Activated CD8-positive, alpha-beta memory T cell treated with anti-CD3 and anti-CD28 coated beads for 4 hours (primary cell): ENCODE measurements around the gene PCDH10.
"Not testable (repeated sequence)": the region's sequence is repeated elsewhere in the genome, so short reads cannot be mapped to it uniquely, and the experiment has no call there.

Experiments used
- DNase-seq, 2 donors: peaks; one replicate each; pipeline ENCODE4 v3.0.0-alpha.2; 2020; ENCODE audit warnings: low read depth in 2 of 2

The PCDH10 gene

DNA sequence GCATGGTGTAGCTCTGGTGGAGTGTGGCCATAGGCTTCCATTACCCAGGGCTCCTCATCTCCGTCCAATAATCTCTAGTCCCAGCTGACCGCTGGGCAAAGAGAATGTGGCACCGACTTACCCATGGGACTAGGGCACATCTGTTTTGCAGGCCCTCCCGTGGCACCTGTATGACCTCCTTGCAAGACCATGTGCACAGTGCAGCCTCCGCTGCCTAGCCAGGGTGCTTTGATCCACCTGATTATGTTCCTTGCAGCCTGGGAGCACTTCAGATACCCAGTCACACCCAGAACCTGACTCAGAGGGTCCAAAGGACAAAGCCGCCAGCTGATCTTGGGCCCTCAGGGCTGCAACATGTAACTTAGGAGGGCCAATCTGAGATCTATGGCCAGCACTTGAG is 84.8 kb downstream of the PCDH10 start:
- DNase-seq, result no peak

DNA sequence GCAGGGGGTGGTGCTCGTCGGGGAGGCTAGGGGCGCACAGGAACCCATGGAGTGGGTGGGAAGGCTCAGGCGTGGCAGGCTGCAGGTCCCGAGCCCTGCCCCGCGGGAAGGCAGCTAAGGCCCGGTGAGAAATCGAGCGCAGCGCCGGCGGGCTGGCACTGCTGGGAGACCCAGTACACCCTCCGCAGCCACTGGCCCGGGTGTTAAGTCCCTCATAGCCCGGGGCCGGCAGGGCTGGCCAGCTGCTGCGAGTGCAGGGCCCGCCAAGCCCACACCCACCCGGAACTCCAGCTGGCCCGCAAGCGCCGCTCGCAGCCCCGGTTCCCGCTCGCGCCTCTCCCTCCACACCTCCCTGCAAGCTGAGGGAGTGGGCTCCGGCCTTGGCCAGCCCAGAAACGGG is 91.4 kb downstream of the PCDH10 start:
- not testable (repeated sequence) for DNase-seq
